Measurements from ENCODE around the gene FBXO34.

FBXO34 gene

DNA sequence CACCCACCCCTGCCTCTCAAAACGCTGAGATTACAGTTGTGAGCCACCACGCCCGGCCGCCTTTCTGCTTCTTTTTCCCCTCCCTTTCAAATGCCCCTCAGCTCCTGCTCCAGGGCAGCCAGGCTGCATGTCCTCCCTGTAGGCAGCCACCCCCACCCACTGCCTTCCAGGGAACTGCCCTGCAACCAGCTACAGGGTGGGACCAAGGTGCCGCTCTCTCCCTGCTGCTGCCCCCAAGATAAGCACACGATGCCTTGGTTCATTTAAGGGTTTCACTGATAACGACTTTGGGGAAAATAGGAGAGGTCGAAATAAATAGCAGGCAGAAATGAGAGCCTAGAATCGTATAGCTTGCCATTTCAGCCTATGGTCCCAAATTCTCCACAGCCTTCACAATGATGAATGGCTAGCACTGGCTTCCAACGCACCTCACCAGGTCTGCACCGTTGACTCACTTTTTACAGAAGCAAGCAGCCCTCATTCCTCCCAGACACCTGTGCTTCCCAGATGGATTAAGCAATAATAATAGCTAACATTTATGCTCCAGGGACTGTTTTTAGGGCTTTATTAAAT lies 99.7 kb downstream of the FBXO34 start:
- TF ChIP-seq ZFX (IDR thresholded peaks at IDR 0.05; ENCODE audit: borderline replicate concordance) (no peak), CTCF (IDR thresholded peaks at IDR 0.05) (no peak)
- H3K27ac ChIP-seq = no peak overlapping the region

DNA sequence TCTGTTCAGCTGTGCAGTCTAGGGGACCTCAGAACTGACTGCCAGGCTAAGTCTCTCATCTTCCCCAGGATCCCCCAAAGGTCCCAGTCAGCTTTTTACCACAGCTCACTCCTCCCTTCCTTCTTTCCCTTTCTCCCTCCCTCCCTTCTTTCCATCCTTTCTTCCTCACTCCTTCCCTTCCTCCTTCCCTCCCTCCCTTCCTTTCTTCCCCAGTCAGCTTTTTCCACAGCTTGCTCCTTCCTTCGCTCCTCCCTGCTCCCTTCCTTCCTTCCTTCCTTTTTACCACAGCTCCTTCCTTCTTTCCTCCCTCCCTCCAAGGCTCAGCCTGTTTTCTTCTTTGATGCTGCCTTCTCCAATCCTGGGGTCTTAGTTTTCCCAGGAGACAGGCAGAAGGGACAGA lies 101.2 kb downstream of the FBXO34 start:
- TF ChIP-seq ZFX (IDR thresholded peaks at IDR 0.05; ENCODE audit: borderline replicate concordance) (no peak), CTCF (IDR thresholded peaks at IDR 0.05) (no peak)
- H3K27ac ChIP-seq = no peak overlapping the region

DNA sequence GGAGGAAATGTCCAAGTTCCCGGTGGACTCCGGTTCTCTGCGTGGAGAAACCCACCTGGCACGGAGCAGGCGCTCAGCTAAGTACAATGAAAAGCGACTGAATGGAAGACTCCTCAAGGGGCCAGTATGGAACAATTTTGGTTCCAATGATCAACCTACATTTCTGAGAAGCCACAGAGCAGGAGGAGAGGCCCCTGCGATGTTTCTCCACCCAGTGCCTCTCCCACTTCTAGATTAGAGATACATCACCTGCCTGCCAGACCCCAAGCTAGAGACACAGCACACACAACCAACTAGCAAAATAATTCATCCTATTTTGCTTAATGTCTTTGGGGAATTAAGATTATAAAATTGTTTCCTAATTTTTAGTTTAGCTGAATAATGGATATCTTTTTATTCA lies 101.6 kb downstream of the FBXO34 start:
- TF ChIP-seq ZFX (IDR thresholded peaks at IDR 0.05; ENCODE audit: borderline replicate concordance) (no peak), CTCF (IDR thresholded peaks at IDR 0.05) (no peak)
- H3K27ac ChIP-seq = no peak overlapping the region

GRCh38 chr14:55373784-55374705 lies 102.8 kb downstream of the FBXO34 start:
- TF ChIP-seq CTCF (IDR thresholded peaks at IDR 0.05) = no peak
- TF ChIP-seq ZFX (IDR thresholded peaks at IDR 0.05; ENCODE audit: borderline replicate concordance) = no peak
- no peak overlapping the region for H3K27ac ChIP-seq

DNA sequence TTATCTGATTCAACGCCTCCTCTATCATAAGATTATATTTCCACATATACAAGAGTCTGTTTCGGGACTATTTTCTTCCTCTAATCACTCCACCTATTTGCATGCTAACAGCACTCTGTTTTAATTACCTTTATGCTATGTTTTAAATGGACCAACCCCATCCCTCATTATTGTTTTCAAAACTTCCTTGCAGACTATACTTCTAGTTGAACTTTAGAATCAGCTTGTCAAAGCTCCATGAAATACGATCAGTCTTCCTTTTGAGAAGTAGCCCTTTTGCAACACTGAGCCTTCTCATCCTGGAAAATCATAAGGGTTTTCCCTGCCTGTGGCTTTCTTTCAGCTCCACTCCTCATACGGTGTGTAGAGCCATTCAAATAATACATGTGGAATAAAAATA lies 103.5 kb downstream of the FBXO34 start:
- no peak for TF ChIP-seq CTCF (IDR thresholded peaks at IDR 0.05)
- TF ChIP-seq ZFX (IDR thresholded peaks at IDR 0.05; ENCODE audit: borderline replicate concordance) = no peak
- no peak overlapping the region for H3K27ac ChIP-seq

- H3K27ac ChIP-seq = no peak overlapping the region
Measured at GRCh38 chr14:55377236-55377635, 106.0 kb downstream of the FBXO34 start.

More at GRCh38 chr14:55377236-55377635, 106.0 kb downstream of the FBXO34 start:
- no peak for TF ChIP-seq CTCF (IDR thresholded peaks at IDR 0.05)
- TF ChIP-seq ZFX (IDR thresholded peaks at IDR 0.05; ENCODE audit: borderline replicate concordance) = no peak
